Esophagus squamous epithelium (tissue), 5 donors: ENCODE measurements around the gene DLG3. TPM values are rescaled to one million over a fixed set of nuclear protein-coding genes. Genes with fewer than 3 reads are reported as not detected.

Source experiments
- DNase-seq: peaks from one replicate; lab custom pipeline; 2025; lab: John Stamatoyannopoulos, UW
- H3K27ac ChIP-seq, 4 donors: fragments of 200-600 bp; sonication (generic); one replicate each; pipeline ENCODE4 v1.5.1; 2016 to 2019; ENCODE audit warnings: mild to moderate bottlenecking in 1 of 4
- H3K27me3 ChIP-seq, 4 donors: fragments of 200-600 bp; sonication (generic); 1 replicate in 3 of 4; 2 replicates in 1 of 4; pipeline versions ENCODE4 v1.5.1 to v1.6.0; 2017 to 2021; ENCODE audit warnings: antibody characterized with exemption in 1 of 4
- H3K36me3 ChIP-seq, 3 donors: fragments of 200-600 bp; sonication (generic); one replicate each; pipeline ENCODE4 v1.5.1; 2016 to 2019
- H3K4me1 ChIP-seq, 3 donors: fragments of 200-600 bp; sonication (generic); one replicate each; pipeline ENCODE4 v1.5.1; 2017 to 2019
- H3K4me3 ChIP-seq, 4 donors: fragments of 200-600 bp; sonication (generic); 1 replicate in 3 of 4; 2 replicates in 1 of 4; pipeline ENCODE4 v1.5.1; 2016 to 2019; ENCODE audit warnings: mild to moderate bottlenecking in 2 of 4, moderate library complexity in 1 of 4
- H3K9me3 ChIP-seq, 3 donors: fragments of 200-600 bp; sonication (generic); one replicate each; pipeline ENCODE4 v1.5.1; 2016 to 2019
- POLR2A ChIP-seq, 4 donors: fragments of 450-650 bp; IDR thresholded peaks; one replicate each; pipeline ENCODE4 v1.6.1; 2017; ENCODE audit warnings: antibody characterized with exemption in 4 of 4, mild to moderate bottlenecking in 4 of 4, moderate library complexity in 3 of 4
- WGBS, 2 donors: methylation state at CpG; one replicate each; pipeline ENCODE4 v1.1.5; 2018; 5-methylcytosine and 5-hydroxymethylcytosine counted together
- intact Hi-C: fragments of 100-400 bp; cut with DNase I; formaldehyde crosslinking; loops from one replicate; pipeline ENCODE4 v1.15.0; 2022
- total RNA-seq, 4 donors: library from RNA; depleted of rRNA; stranded (reverse); fragments of >200 nt; gene quantifications; one replicate each; pipeline ENCODE4 v1.1.0, GENCODE V29; 2016
- TF ChIP-seq, protein P1 (sequence below), 6 experiments: fragments of 450-650 bp in 4 of 6; fragments of 200-600 bp in 2 of 6; sonication (generic) in 2 of 6; IDR thresholded peaks; one replicate each; pipeline ENCODE4 v1.5.1; 2016 to 2019; ENCODE audit warnings: antibody characterized with exemption in 6 of 6, mild to moderate bottlenecking in 4 of 6, moderate library complexity in 4 of 6
- donor health status: DM: yes; HTN: yes; CAD: no.

Gene DLG3
- total RNA-seq, 4 donors from 2014 or later: 20.8 to 36.7 (median 28.3) TPM

DNA sequence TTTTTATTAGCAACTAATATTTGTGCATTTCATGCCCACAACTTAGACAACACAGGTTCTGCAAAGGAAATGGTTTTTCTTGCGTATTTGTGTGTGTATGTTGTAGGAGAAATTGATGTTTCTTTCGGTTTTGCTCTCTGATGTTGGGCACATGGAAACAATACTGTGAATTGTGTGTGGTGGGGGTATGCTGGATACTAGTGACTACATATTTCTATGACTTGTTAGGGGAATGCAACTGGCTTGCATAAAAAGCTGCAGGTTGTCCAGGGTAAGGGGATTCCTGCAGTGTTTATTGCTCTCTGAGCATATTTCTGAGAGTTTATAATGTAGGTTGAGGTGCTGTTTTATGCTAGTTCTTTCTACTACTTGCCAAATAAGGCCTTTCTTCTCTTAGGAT, 11.6 kb downstream of the DLG3 start:
- TF ChIP-seq POLR2A (IDR thresholded peaks at IDR 0.05): no peak
- TF ChIP-seq, protein P1, sequence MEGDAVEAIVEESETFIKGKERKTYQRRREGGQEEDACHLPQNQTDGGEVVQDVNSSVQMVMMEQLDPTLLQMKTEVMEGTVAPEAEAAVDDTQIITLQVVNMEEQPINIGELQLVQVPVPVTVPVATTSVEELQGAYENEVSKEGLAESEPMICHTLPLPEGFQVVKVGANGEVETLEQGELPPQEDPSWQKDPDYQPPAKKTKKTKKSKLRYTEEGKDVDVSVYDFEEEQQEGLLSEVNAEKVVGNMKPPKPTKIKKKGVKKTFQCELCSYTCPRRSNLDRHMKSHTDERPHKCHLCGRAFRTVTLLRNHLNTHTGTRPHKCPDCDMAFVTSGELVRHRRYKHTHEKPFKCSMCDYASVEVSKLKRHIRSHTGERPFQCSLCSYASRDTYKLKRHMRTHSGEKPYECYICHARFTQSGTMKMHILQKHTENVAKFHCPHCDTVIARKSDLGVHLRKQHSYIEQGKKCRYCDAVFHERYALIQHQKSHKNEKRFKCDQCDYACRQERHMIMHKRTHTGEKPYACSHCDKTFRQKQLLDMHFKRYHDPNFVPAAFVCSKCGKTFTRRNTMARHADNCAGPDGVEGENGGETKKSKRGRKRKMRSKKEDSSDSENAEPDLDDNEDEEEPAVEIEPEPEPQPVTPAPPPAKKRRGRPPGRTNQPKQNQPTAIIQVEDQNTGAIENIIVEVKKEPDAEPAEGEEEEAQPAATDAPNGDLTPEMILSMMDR (IDR thresholded peaks at IDR 0.05): no peak
- DNase-seq: no peak
- peak overlapping the region in 1 of 4 donors; percentile 69 for H3K4me3 ChIP-seq
- peaks cover 0 to 51% (median 3%) of the 10 kb centered on the region in 3 donors for H3K4me1 ChIP-seq
- peaks cover 0 to 10% (median 0%) of the 10 kb centered on the region in 3 donors for H3K36me3 ChIP-seq
- H3K27ac ChIP-seq: peak overlapping the region in 3 of 4 donors; percentile 77 to 88 (median 85)
- WGBS, 2 donors: 29 to 39% methylated on average over 1 to 2 of the region's 2 CpGs
- no peaks in the 10 kb centered on the region for H3K27me3 ChIP-seq
- intact Hi-C loops: loop anchor here (10.0 kb wide), 1 partner anchor 99 kb away; no protein-coding TSS in a partner anchor
- no peaks in the 10 kb centered on the region for H3K9me3 ChIP-seq

DNA sequence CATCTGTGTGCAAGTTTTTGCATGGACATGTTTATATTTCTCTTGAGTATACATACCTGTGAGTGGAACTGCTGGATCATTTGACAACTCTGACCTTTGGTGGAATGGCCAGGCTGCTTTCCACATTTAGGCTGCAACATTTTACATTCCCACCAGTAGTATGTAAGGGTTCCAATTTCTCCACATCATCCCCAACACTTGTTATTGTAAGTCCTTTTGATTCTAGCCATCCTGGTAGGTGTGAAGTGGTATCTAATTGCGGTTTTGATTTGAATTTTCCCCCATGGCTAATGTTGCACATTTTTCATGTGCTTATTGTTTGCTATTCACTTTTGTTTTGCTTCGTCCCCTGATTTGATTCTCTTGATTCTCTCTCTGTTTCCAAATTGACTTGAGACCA, 16.4 kb downstream of the DLG3 start:
- TF ChIP-seq, protein P1 (IDR thresholded peaks at IDR 0.05): no peak
- TF ChIP-seq POLR2A (IDR thresholded peaks at IDR 0.05): no peak

DNA sequence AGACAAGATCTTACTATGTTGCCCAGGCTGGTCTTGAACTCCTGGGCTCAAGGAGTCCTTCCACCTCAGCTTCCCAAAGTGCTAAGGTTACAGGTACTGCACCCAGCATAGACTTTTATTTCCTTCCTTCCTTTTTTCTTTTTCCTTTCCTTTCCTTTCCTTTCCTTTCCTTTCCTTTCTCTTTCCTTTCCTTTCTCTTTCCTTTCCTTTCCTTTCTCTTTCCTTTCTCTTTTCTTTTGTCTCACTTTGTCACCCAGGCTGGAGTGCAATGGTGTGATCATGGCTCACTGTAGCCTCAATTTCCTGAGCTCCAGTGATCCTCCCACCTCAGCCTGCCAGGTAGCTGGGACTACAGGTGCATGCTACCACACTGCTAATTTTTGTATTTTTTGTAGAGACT, 19.4 kb downstream of the DLG3 start:
- peaks cover 0 to 19% (median 0%) of the 10 kb centered on the region in 3 donors for H3K36me3 ChIP-seq
- DNase-seq: no peak
- H3K4me1 ChIP-seq: no peaks in the 10 kb centered on the region
- TF ChIP-seq POLR2A (IDR thresholded peaks at IDR 0.05): no peak
- TF ChIP-seq, protein P1 (IDR thresholded peaks at IDR 0.05): no peak
- H3K9me3 ChIP-seq: no peaks in the 10 kb centered on the region
- H3K4me3 ChIP-seq: no peak overlapping the region
- intact Hi-C loops: no loop called here
- no peaks in the 10 kb centered on the region for H3K27me3 ChIP-seq
- H3K27ac ChIP-seq: no peak overlapping the region

More for the DNA sequence above, 16.4 kb downstream of the DLG3 start:
- no peak overlapping the region for H3K4me3 ChIP-seq
- intact Hi-C loops: no loop called here
- H3K27ac ChIP-seq: no peak overlapping the region
- H3K9me3 ChIP-seq: no peaks in the 10 kb centered on the region
- no peak for DNase-seq
- no peaks in the 10 kb centered on the region for H3K27me3 ChIP-seq
- peaks cover 0 to 11% (median 0%) of the 10 kb centered on the region in 3 donors for H3K4me1 ChIP-seq
- H3K36me3 ChIP-seq: peaks cover 0 to 10% (median 0%) of the 10 kb centered on the region in 3 donors
- WGBS, 2 donors: 50 to 68% methylated on average over 1 to 2 of the region's 2 CpGs

DNA sequence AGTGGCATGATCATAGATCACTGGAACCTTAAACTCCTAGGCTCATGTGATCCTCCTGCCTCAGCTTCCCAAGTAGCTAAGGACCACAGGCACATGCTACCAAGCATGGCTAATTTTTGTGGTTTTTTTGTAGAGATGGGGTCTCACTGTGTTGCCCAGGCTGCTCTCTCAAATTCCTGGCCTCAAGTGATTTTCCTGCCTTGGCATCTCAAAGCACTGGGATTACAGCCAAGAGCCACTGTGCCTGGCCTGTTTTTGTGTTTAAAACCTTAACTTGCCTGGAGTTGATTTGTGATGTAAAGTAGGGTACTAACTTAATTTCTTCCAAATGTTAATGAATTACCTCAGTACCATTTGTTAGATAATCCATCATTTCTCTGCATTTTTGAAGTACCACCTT, 22.3 kb downstream of the DLG3 start:
- intact Hi-C loops: no loop called here
- no peak overlapping the region for H3K4me3 ChIP-seq
- TF ChIP-seq, protein P1 (IDR thresholded peaks at IDR 0.05): no peak
- TF ChIP-seq POLR2A (IDR thresholded peaks at IDR 0.05): no peak
- H3K27me3 ChIP-seq: no peaks in the 10 kb centered on the region
- H3K36me3 ChIP-seq: peaks cover 0 to 10% (median 0%) of the 10 kb centered on the region in 3 donors
- H3K27ac ChIP-seq: no peak overlapping the region
- no peaks in the 10 kb centered on the region for H3K9me3 ChIP-seq
- no peaks in the 10 kb centered on the region for H3K4me1 ChIP-seq
- DNase-seq: no peak

DNA sequence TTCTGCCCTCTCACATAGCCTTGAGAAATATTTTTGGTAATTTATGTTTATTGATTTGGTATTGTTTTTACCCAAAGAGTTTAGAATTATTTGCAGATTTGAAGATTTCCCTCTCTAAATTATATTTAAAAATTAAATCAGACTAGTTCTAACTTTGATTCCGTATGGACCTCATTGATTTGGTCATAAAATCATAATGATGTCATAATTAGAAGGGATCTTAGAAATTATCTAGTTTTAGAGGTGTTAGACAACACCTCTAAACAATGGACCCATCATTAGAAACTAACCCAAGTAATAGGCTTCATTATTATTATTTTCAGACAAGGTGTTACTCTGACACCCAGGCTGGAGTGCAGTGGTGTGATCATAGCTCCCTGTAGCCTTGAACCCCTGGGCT, 24.1 kb downstream of the DLG3 start:
- Histone ChIP-seq H3K9me3 (no peaks in the 10 kb centered on the region), H3K27ac (no peak overlapping the region), H3K36me3 (peaks cover 0 to 10% (median 0%) of the 10 kb centered on the region in 3 donors), H3K4me3 (no peak overlapping the region), H3K27me3 (no peaks in the 10 kb centered on the region), H3K4me1 (no peaks in the 10 kb centered on the region)
- DNase-seq: no peak
- WGBS, 2 donors: 64 to 100% methylated on average over 1 of the region's 1 CpG
- intact Hi-C loops: no loop called here
- no peak for TF ChIP-seq POLR2A (IDR thresholded peaks at IDR 0.05)
- TF ChIP-seq, protein P1 (IDR thresholded peaks at IDR 0.05): no peak
